DND-41 (cell line): ENCODE results near the gene PABPC1L.

Experiments used
- ATAC-seq: fragments of 200-7000 bp; cut with Tn5 transposase; 3 replicates; pipeline ENCODE4 v1.9.1; 2021; ENCODE audit warnings: low read depth; ENCODE audit not compliant: insufficient read depth
- DNase-seq: peaks from one replicate; pipeline ENCODE4 v3.0.0-alpha.2; 2020
- H2AFZ ChIP-seq: 2 replicates; pipeline ENCODE4 v1.6.0; 2012; ENCODE audit warnings: low read depth, low read length
- H3K27ac ChIP-seq: 2 replicates; pipeline ENCODE4 v1.5.1; 2012; ENCODE audit warnings: low read length, inconsistent platforms
- H3K27me3 ChIP-seq: fragments of 200-600 bp; sonication (generic); 2 replicates; pipeline ENCODE4 v1.6.0; 2012; ENCODE audit warnings: low read length, mild to moderate bottlenecking, inconsistent platforms; ENCODE audit not compliant: insufficient read depth, poor library complexity
- H3K36me3 ChIP-seq: 2 replicates; pipeline ENCODE4 v1.5.1; 2012; ENCODE audit warnings: low read length, inconsistent platforms; ENCODE audit not compliant: insufficient read depth
- H3K4me1 ChIP-seq: 2 replicates; pipeline ENCODE4 v1.5.1; 2012; ENCODE audit warnings: mild to moderate bottlenecking, low read length; ENCODE audit not compliant: insufficient read depth
- H3K4me2 ChIP-seq: 2 replicates; pipeline ENCODE4 v1.6.0; 2012; ENCODE audit warnings: mild to moderate bottlenecking, moderate library complexity, low read length, inconsistent platforms; ENCODE audit not compliant: insufficient read depth
- H3K4me3 ChIP-seq, 2 experiments: fragments of 200-600 bp in 1 of 2; shearing (Covaris generic) in 1 of 2; 2 replicates each; pipeline ENCODE4 v1.5.1; 2012 to 2016; ENCODE audit warnings: inconsistent platforms in 2 of 2, low read length in 2 of 2, mild to moderate bottlenecking in 2 of 2, low read depth in 1 of 2, moderate library complexity in 1 of 2
- H3K79me2 ChIP-seq: 2 replicates; pipeline ENCODE4 v1.6.0; 2012; ENCODE audit warnings: low read length, inconsistent platforms; ENCODE audit not compliant: insufficient read depth
- H3K9ac ChIP-seq: 2 replicates; pipeline ENCODE4 v1.6.0; 2012; ENCODE audit warnings: low read depth, mild to moderate bottlenecking, inconsistent platforms, low read length, moderate library complexity
- H3K9me3 ChIP-seq: 2 replicates; pipeline ENCODE4 v1.5.1; 2012; ENCODE audit warnings: low read length, moderate library complexity, mild to moderate bottlenecking, inconsistent platforms; ENCODE audit not compliant: insufficient read depth, severe bottlenecking
- H4K20me1 ChIP-seq: 2 replicates; pipeline ENCODE4 v1.6.0; 2012; ENCODE audit warnings: low read length; ENCODE audit not compliant: insufficient read depth
- EZH2 ChIP-seq: IDR thresholded peaks from 3 replicates; pipeline ENCODE4 v1.6.1; 2012; ENCODE audit warnings: borderline replicate concordance, low read depth, mild to moderate bottlenecking, moderate library complexity, low read length, inconsistent platforms; ENCODE audit not compliant: severe bottlenecking
- TF ChIP-seq, protein P1 (sequence below): IDR thresholded peaks from 2 replicates; pipeline ENCODE4 v1.5.1; 2012; ENCODE audit warnings: borderline replicate concordance, low read length, moderate library complexity, mild to moderate bottlenecking; ENCODE audit not compliant: poor library complexity, severe bottlenecking; ENCODE audit errors: extremely low read depth

PABPC1L gene

DNA sequence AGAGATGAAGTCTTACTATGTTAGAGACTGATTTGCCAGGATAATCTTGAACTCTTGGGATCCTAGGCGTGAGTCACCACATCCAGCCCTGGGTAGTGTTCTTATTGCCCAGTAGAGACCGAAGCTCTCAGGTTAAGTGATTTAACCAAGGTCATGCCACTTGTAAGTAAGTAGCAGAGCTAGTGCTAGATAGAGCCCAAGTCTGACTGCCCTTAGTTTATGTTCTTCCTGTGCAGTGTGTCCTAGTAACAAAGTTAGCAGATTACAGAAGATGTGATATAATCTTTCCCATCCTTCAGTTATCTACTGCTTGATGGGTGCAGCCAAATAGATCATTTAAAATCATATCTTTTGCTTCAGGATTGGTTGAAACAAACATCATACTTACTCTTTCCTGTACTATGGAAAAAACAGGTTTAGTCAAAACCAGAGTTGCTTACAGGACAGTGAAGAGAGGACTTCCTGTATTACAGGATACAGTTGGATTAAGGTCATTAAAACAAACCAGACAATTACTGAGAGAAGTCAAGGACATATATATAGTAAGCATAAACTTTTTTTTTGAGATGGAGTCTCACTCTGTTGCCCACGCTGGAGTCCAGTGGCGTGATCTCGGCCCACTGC is 9.5 kb upstream of the PABPC1L start:
- Histone ChIP-seq H2AFZ (no peak overlapping the region), H3K79me2 (peaks cover 78% of the 10 kb centered on the region), H4K20me1 (peaks cover 88% of the 10 kb centered on the region), H3K27ac (peak overlapping the region; percentile 3; the same call in 1 of the 2 replicates), H3K4me2 (no peak overlapping the region), H3K9me3 (no peaks in the 10 kb centered on the region), H3K4me1 (no peaks in the 10 kb centered on the region), H3K9ac (no peak overlapping the region), H3K27me3 (no peaks in the 10 kb centered on the region), H3K36me3 (peaks cover 69% of the 10 kb centered on the region), H3K4me3 (no peak overlapping the region)
- no peak for ATAC-seq
- no peak for DNase-seq
- TF ChIP-seq, protein P1, sequence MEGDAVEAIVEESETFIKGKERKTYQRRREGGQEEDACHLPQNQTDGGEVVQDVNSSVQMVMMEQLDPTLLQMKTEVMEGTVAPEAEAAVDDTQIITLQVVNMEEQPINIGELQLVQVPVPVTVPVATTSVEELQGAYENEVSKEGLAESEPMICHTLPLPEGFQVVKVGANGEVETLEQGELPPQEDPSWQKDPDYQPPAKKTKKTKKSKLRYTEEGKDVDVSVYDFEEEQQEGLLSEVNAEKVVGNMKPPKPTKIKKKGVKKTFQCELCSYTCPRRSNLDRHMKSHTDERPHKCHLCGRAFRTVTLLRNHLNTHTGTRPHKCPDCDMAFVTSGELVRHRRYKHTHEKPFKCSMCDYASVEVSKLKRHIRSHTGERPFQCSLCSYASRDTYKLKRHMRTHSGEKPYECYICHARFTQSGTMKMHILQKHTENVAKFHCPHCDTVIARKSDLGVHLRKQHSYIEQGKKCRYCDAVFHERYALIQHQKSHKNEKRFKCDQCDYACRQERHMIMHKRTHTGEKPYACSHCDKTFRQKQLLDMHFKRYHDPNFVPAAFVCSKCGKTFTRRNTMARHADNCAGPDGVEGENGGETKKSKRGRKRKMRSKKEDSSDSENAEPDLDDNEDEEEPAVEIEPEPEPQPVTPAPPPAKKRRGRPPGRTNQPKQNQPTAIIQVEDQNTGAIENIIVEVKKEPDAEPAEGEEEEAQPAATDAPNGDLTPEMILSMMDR: no peak
- no peak for TF ChIP-seq EZH2

DNA sequence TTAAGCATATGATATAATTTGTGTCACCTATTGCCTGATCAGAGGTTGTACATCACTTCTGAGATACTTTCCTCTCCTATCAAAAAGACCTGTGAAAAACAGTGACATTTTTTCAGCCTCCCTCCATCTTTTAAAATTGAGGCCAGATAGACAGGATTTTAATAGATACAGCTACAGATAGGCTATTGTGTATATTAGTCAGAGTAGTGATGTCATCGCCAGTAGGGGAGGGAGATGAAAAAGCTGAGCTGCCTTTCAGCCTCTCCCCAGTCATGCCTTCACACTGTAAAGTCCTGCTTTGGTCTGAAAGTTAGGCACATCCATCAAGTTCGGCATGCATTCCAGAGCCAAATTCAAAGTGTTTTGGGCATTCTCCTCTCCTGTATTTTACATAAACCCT is 7.9 kb upstream of the PABPC1L start:
- peaks cover 62% of the 10 kb centered on the region for H3K79me2 ChIP-seq
- H3K36me3 ChIP-seq: peaks cover 81% of the 10 kb centered on the region
- H3K9ac ChIP-seq: no peak overlapping the region
- no peaks in the 10 kb centered on the region for H3K27me3 ChIP-seq
- ATAC-seq (no peak), DNase-seq (no peak)
- H3K9me3 ChIP-seq: no peaks in the 10 kb centered on the region
- no peak overlapping the region for H3K4me2 ChIP-seq
- H3K4me3 ChIP-seq: no peak overlapping the region
- TF ChIP-seq, protein P1: no peak
- no peak for TF ChIP-seq EZH2
- no peaks in the 10 kb centered on the region for H3K4me1 ChIP-seq
- no peak overlapping the region for H2AFZ ChIP-seq
- peaks cover 72% of the 10 kb centered on the region for H4K20me1 ChIP-seq
- H3K27ac ChIP-seq: no peak overlapping the region

DNA sequence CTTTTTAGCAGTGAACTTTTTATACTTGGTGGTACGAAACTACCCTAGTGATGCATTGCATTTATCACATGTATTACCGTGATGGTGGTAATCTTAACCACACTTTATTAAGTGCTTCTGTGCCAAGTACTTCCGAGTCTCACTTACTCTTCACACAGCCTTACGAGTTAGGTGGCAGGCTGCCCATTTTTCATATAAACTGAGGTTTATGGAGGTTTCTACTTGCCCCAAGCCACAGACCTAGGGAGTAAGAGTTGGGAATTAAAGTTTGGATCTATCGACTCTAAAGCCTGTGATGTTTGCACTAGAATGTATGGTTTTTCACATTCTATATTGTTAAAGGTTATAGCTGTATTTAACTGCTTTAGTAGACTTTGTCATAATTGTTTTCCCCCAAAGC is 5.5 kb upstream of the PABPC1L start:
- no peak overlapping the region for H2AFZ ChIP-seq
- no peak for TF ChIP-seq EZH2
- TF ChIP-seq, protein P1: no peak
- H4K20me1 ChIP-seq: peaks cover 55% of the 10 kb centered on the region
- peaks cover 88% of the 10 kb centered on the region for H3K36me3 ChIP-seq
- H3K27me3 ChIP-seq: no peaks in the 10 kb centered on the region
- H3K4me2 ChIP-seq: no peak overlapping the region
- no peak for DNase-seq
- no peak for ATAC-seq
- no peak overlapping the region for H3K4me3 ChIP-seq
- peaks cover 7% of the 10 kb centered on the region for H3K4me1 ChIP-seq
- no peaks in the 10 kb centered on the region for H3K9me3 ChIP-seq
- H3K27ac ChIP-seq: no peak overlapping the region
- H3K79me2 ChIP-seq: peaks cover 38% of the 10 kb centered on the region
- H3K9ac ChIP-seq: no peak overlapping the region
